ENCODE measurements around the gene ZCWPW1. TPM values are rescaled to one million over a fixed set of nuclear protein-coding genes. Genes with fewer than 3 reads are reported as not detected.

Gene ZCWPW1
- total RNA-seq, 1 donor from 2014 or later, result 5.4 TPM

- peak; percentile 59 for DNase-seq
- ATAC-seq (ENCODE audit: poor library complexity), result peak; percentile 40
- intact Hi-C loops (cut with DNase I), result no loop called here
These were observed 7.2 kb upstream of the ZCWPW1 start for GRCh38 chr7:100435401-100436304.

GRCh38 chr7:100434297-100435144, 6.0 kb upstream of the ZCWPW1 start:
- intact Hi-C loops (cut with DNase I), result no loop called here
- DNase-seq (no peak), ATAC-seq (ENCODE audit: poor library complexity) (no peak)

GRCh38 chr7:100433592-100434296, 5.2 kb upstream of the ZCWPW1 start:
- intact Hi-C loops (cut with DNase I), result no loop called here
- DNase-seq, result no peak
- ATAC-seq (ENCODE audit: poor library complexity), result no peak

GRCh38 chr7:100433276-100433591, 4.7 kb upstream of the ZCWPW1 start:
- ATAC-seq (ENCODE audit: poor library complexity) (no peak), DNase-seq (no peak)
- intact Hi-C loops (cut with DNase I), result no loop called here

- no peak for ATAC-seq (ENCODE audit: poor library complexity)
- intact Hi-C loops (cut with DNase I), result no loop called here
- no peak for DNase-seq
These were observed 4.2 kb upstream of the ZCWPW1 start for GRCh38 chr7:100432621-100433275.

- intact Hi-C loops (cut with DNase I), result no loop called here
- ATAC-seq (ENCODE audit: poor library complexity), result no peak
- DNase-seq, result no peak
These were observed 3.5 kb upstream of the ZCWPW1 start for GRCh38 chr7:100432053-100432452.

- intact Hi-C loops (cut with DNase I), result no loop called here
- DNase-seq, result no peak
- ATAC-seq (ENCODE audit: poor library complexity), result no peak
These were observed 2.8 kb upstream of the ZCWPW1 start for GRCh38 chr7:100431286-100431735.

GRCh38 chr7:100430493-100431285, 2.2 kb upstream of the ZCWPW1 start:
- ATAC-seq (ENCODE audit: poor library complexity) (no peak), DNase-seq (peak; percentile 52)
- intact Hi-C loops (cut with DNase I), result no loop called here

- peak; percentile 99 for DNase-seq
- intact Hi-C loops (cut with DNase I), result no loop called here
- peak; percentile 76 for ATAC-seq (ENCODE audit: poor library complexity)
These were observed 1.4 kb upstream of the ZCWPW1 start, which contains the start of gene MEPCE for GRCh38 chr7:100429637-100430492. MEPCE (plus strand) TSS chr7:100429831; CDS start chr7:100430019, 188 bp downstream.

GRCh38 chr7:100428967-100429636, 599 bp upstream of the ZCWPW1 start:
- DNase-seq (peak; percentile 100), ATAC-seq (ENCODE audit: poor library complexity) (peak; percentile 84)
- intact Hi-C loops (cut with DNase I), result no loop called here

- intact Hi-C loops (cut with DNase I), result no loop called here
- no peak for ATAC-seq (ENCODE audit: poor library complexity)
- DNase-seq, result no peak
These were observed 723 bp downstream of the ZCWPW1 start for GRCh38 chr7:100427762-100428198.

GRCh38 chr7:100426516-100426915, 2.0 kb downstream of the ZCWPW1 start:
- intact Hi-C loops (cut with DNase I), result no loop called here
- ATAC-seq (ENCODE audit: poor library complexity) (no peak), DNase-seq (no peak)

GRCh38 chr7:100425347-100425746, 3.2 kb downstream of the ZCWPW1 start:
- intact Hi-C loops (cut with DNase I), result no loop called here
- ATAC-seq (ENCODE audit: poor library complexity) (no peak), DNase-seq (no peak)

GRCh38 chr7:100423315-100423714, 5.2 kb downstream of the ZCWPW1 start:
- ATAC-seq (ENCODE audit: poor library complexity) (no peak), DNase-seq (no peak)
- intact Hi-C loops (cut with DNase I), result no loop called here

- ATAC-seq (ENCODE audit: poor library complexity) (no peak), DNase-seq (no peak)
- intact Hi-C loops (cut with DNase I), result no loop called here
These were observed 8.8 kb downstream of the ZCWPW1 start for GRCh38 chr7:100419660-100420226.

Data from Right ventricle myocardium superior (tissue), 1 donor.